ENCODE measurements around the gene PML. TPM values are rescaled to one million over a fixed set of nuclear protein-coding genes. Genes with fewer than 3 reads are reported as not detected.

PML gene
- total and polyA plus RNA-seq, 12 donors = 17.9 to 50.1 (median 22.5) TPM

- intact Hi-C loops (cut with DNase I) = loop anchor here in 2 of 10 donors (2.0 kb wide), 1 partner anchor 14 kb away; no protein-coding TSS in a partner anchor
- Histone ChIP-seq H3K27ac (peak overlapping the region; percentile 87 to 97 (median 92)), H3K4me1 (peaks cover 15 to 40% (median 32%) of the 10 kb centered on the region in 9 donors), H3K9me3 (no peaks in the 10 kb centered on the region), H3K27me3 (no peaks in the 10 kb centered on the region), H3K4me3 (no peak overlapping the region), H3K36me3 (peaks cover 0 to 47% (median 15%) of the 10 kb centered on the region in 9 donors)
- no peak for TF ChIP-seq CTCF (IDR thresholded peaks at IDR 0.05)
- no peak for DNase-seq
- no peak for ATAC-seq
Observed at GRCh38 chr15:73950479-73950830, 44.1 kb upstream of the PML start.

DNA sequence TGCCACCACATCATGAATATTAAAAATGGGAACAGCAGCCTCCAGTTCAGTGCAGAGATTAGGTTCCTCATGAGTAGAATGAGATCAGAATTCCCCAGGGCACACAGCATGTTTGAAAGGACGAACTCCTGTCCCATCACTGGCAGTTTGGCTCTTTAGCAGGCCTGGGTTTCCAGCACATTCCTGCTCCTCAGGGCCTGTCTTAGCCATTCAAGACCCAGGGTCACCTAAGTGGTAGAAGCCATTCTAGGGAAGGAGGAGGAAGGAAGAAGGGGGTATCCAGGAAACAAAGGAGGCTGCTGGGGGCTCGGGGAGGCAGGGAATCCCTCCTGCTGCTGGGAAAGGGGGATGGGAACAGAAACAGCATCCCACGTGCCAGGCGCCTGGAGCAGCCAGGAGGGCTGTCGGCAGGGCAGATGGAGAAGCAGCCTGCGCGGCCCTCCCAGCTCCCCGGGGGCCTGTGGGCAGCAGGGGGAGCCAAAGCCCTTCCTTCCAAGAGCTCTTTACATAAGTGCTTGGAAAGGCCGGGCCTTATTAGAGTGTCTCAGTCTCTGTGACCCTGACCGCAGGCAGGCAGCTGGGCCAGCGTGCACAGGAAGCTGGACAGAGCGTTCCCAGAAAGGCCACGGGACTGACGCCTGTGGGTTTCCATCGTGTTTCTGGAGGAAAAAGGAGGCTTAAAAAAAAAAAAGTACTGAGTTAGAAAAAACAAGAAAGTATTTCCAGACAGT, 43.5 kb upstream of the PML start:
- DNase-seq (peak; percentile 91 to 96), ATAC-seq (peak; percentile 90 to 98 (median 96))
- peaks cover 15 to 44% (median 33%) of the 10 kb centered on the region in 9 donors for H3K4me1 ChIP-seq
- WGBS, 2 donors = 3 to 6% methylated on average over 15 of the region's 15 CpGs
- H3K9me3 ChIP-seq = no peaks in the 10 kb centered on the region
- intact Hi-C loops (cut with DNase I) = loop anchor here in 4 of 10 donors (1.0 to 2.0 kb wide), 2 partner anchors 13 to 14 kb away; no protein-coding TSS in a partner anchor
- H3K4me3 ChIP-seq = no peak overlapping the region
- H3K27ac ChIP-seq = peak overlapping the region; percentile 87 to 97 (median 92)
- H3K27me3 ChIP-seq = no peaks in the 10 kb centered on the region
- peak; percentile 58 to 94 (median 87) for TF ChIP-seq CTCF (IDR thresholded peaks at IDR 0.05)
- peaks cover 0 to 47% (median 15%) of the 10 kb centered on the region in 9 donors for H3K36me3 ChIP-seq

DNA sequence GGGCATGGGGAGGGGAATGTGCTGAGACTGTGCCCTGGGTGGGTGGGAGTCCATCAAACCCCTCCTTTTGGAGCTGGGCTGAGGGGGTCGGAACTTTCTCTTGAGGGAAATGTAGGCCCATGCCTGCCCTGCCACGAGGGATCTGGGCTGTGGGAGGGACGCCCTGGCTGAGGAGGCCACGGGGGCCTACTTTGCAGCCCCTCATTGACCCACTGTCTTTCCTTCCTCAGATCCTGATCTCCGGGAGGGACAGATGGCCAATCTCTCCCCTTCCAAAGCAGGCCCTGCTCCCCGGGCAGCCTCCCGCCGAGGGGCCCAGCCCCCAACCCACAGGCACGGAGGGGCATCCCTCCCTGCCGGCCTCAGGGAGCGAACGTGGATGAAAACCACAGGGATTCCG, 42.9 kb upstream of the PML start:
- no peak for DNase-seq
- intact Hi-C loops (cut with DNase I) = loop anchor here in 4 of 10 donors (1.0 to 2.0 kb wide), 2 partner anchors 13 kb away; no protein-coding TSS in a partner anchor
- 49 to 73% methylated on average over 12 to 13 of the region's 13 CpGs for WGBS, 2 donors
- no peaks in the 10 kb centered on the region for H3K27me3 ChIP-seq
- peak overlapping the region; percentile 87 to 97 (median 92) for H3K27ac ChIP-seq
- peaks cover 15 to 50% (median 38%) of the 10 kb centered on the region in 9 donors for H3K4me1 ChIP-seq
- no peak for TF ChIP-seq CTCF (IDR thresholded peaks at IDR 0.05)
- peaks cover 0 to 41% (median 15%) of the 10 kb centered on the region in 9 donors for H3K36me3 ChIP-seq
- peak in 4 of 8 donors; percentile 0 to 35 (median 16) for ATAC-seq
- H3K4me3 ChIP-seq = no peak overlapping the region
- no peaks in the 10 kb centered on the region for H3K9me3 ChIP-seq

DNA sequence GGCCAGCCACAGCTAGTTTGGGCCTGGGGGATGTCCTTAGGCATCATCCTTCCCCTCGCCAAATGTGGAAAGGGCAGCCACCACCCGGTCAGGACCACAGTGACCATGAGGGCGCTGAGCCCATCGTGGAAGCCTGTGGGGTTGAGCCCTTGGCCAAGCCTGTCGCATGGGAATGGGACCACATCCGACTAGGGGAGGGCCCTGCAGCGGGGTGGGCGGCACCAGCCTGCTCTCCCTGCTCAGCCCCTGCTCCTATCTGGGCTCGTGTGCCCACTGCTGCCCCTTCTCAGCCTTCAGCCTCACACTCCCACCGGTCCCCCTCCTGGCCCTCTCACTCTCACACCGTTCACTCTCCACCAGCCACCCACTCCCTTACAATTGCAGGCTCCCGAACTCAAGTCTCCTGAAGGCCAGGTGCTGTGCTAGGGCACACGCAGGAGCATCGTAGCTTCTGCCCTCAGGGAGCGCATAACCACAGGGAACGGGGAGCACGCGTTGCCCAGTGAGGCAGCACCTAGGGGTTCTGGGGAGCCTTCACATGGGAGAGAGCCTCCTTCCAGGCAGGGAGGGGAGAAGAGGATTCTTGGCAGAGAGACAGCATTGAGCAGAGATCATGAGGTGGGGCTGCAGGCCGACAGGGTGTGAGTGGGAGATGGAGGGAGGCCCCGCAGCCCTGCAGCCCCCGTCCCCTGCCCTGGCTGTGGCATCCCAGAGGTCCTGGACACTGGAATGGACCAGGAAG, 42.2 kb upstream of the PML start:
- intact Hi-C loops (cut with DNase I) = no loop called here
- Histone ChIP-seq H3K9me3 (no peaks in the 10 kb centered on the region), H3K27me3 (no peaks in the 10 kb centered on the region), H3K4me1 (peaks cover 15 to 57% (median 43%) of the 10 kb centered on the region in 9 donors), H3K36me3 (peaks cover 0 to 33% (median 14%) of the 10 kb centered on the region in 9 donors), H3K27ac (peak overlapping the region; percentile 87 to 97 (median 92)), H3K4me3 (no peak overlapping the region)
- ATAC-seq (no peak), DNase-seq (no peak)
- no peak for TF ChIP-seq CTCF (IDR thresholded peaks at IDR 0.05)
- 78 to 84% methylated on average over 21 of the region's 21 CpGs for WGBS, 2 donors
